SK-N-DZ (cell line): ENCODE measurements around the gene SLC27A3.

ENCODE experiments used
- DNase-seq: peaks from one replicate; pipeline ENCODE4 v3.0.0-alpha.2; 2015; ENCODE audit warnings: low spot score
- small RNA-seq, 2 experiments: library from RNA; depleted of rRNA; stranded (forward); fragments of <200 nt; gene quantifications; one replicate each; pipeline ENCODE3, GENCODE V24; 2014

SLC27A3 gene

GRCh38 chr1:153798468-153798780 is 23.2 kb downstream of the SLC27A3 start:
- DNase-seq = no peak

GRCh38 chr1:153799016-153799415 is 23.8 kb downstream of the SLC27A3 start:
- no peak for DNase-seq

GRCh38 chr1:153799566-153800465 is 24.6 kb downstream of the SLC27A3 start:
- DNase-seq = no peak

GRCh38 chr1:153800516-153800915 is 25.3 kb downstream of the SLC27A3 start:
- no peak for DNase-seq

GRCh38 chr1:153801028-153801625 is 25.9 kb downstream of the SLC27A3 start:
- no peak for DNase-seq

GRCh38 chr1:153801786-153802697 is 26.8 kb downstream of the SLC27A3 start:
- DNase-seq = no peak

GRCh38 chr1:153803470-153804056 is 28.4 kb downstream of the SLC27A3 start:
- DNase-seq = no peak

GRCh38 chr1:153804112-153804511 is 28.9 kb downstream of the SLC27A3 start:
- DNase-seq = no peak

GRCh38 chr1:153805042-153805745 is 30.0 kb downstream of the SLC27A3 start:
- no peak for DNase-seq

- no peak for DNase-seq
Observed at GRCh38 chr1:153805886-153806719, 30.9 kb downstream of the SLC27A3 start.

GRCh38 chr1:153816283-153816889 is 41.2 kb downstream of the SLC27A3 start:
- no peak for DNase-seq

- DNase-seq = no peak
Observed at GRCh38 chr1:153818876-153819275, 43.7 kb downstream of the SLC27A3 start.

- no peak for DNase-seq
Observed at GRCh38 chr1:153827168-153827964, 52.2 kb downstream of the SLC27A3 start.

Small RNAs within 50 kb of the gene (small RNA-seq; reads per million reads assigned to genes)
- 0 reads per million in 2 experiments for gene RF00019
